Naive thymus-derived CD8-positive, alpha-beta T cell (primary cell): ENCODE results near the gene RPP14. TPM values are rescaled to one million over a fixed set of nuclear protein-coding genes. Genes with fewer than 3 reads are reported as not detected.
A peak's percentile ranks its signal among the peaks of the same experiment; 100 is the strongest.

Source experiments
- ATAC-seq, 2 donors: fragments of 150-1000 bp; cut with Tn5 transposase in 1 of 2; sonication (Bioruptor Pico), chemical (Tn5 transposase) in 1 of 2; 1 replicate in 1 of 2; 2 replicates in 1 of 2; pipeline ENCODE4 v1.10.0; 2021; ENCODE audit warnings: mild to moderate bottlenecking in 2 of 2, moderate library complexity in 2 of 2
- POLR2A ChIA-PET: fragments of 350-600 bp; sonication (Branson Sonifier 250); formaldehyde crosslinking; loops from one replicate; lab custom pipeline; 2021; ENCODE audit warnings: antibody characterized with exemption; lab: Charles Lee
- DNase-seq, 10 donors: peaks; one replicate each; pipeline versions ENCODE4 v3.0.0 to v3.0.0-alpha.2; 2020 to 2022
- H3K27ac Mint-ChIP-seq, 10 donors: one replicate each; pipeline ENCODE4 v1.8.0; 2020 to 2022; ENCODE audit warnings: mild to moderate bottlenecking in 10 of 10, mixed read lengths in 10 of 10, moderate library complexity in 4 of 10, inconsistent platforms in 1 of 10
- H3K27me3 Mint-ChIP-seq, 5 donors: one replicate each; pipeline ENCODE4 v1.8.0; 2021 to 2022; ENCODE audit warnings: mixed read lengths in 5 of 5
- H3K36me3 Mint-ChIP-seq, 3 donors: one replicate each; pipeline ENCODE4 v1.8.0; 2020 to 2022; ENCODE audit warnings: mixed read lengths in 3 of 3, mild to moderate bottlenecking in 2 of 3, inconsistent platforms in 1 of 3
- H3K4me1 Mint-ChIP-seq, 4 donors: one replicate each; pipeline ENCODE4 v1.8.0; 2021 to 2022; ENCODE audit warnings: mixed read lengths in 4 of 4
- H3K4me3 Mint-ChIP-seq, 10 donors: one replicate each; pipeline ENCODE4 v1.8.0; 2020 to 2022; ENCODE audit warnings: mild to moderate bottlenecking in 10 of 10, mixed read lengths in 10 of 10, moderate library complexity in 6 of 10, inconsistent platforms in 1 of 10
- H3K9me3 Mint-ChIP-seq, 9 donors: one replicate each; pipeline ENCODE4 v1.8.0; 2020 to 2022; ENCODE audit warnings: mixed read lengths in 9 of 9, mild to moderate bottlenecking in 3 of 9, inconsistent platforms in 1 of 9, moderate library complexity in 1 of 9
- polyA plus RNA-seq, 3 donors: library from polyadenylated mRNA; unstranded; fragments of 300-500 nt; fragmentation: Illumina TruSeq; gene quantifications; one replicate each; pipeline ENCODE4 v1.2.3, GENCODE V29; 2021
- total RNA-seq, 8 experiments: library from RNA in 2 of 8; stranded (reverse) in 2 of 8; gene quantifications; one replicate each; pipeline ENCODE4 v1.2.3 and lab custom pipeline; 2021 to 2026

Gene RPP14
- total and polyA plus RNA-seq, 5 experiments from 2014 or later, result 7.5 to 20.4 (median 8.5) TPM

GRCh38 chr3:58296843-58297242 is 9.2 kb upstream of the RPP14 start:
- POLR2A ChIA-PET, result interaction anchor here (0.6 to 1.5 kb wide), 2 partner anchors 9 to 164 kb away, joined by 3 to 7 read pairs; partner anchors contain the start of genes HTD2 and RPP14
- ATAC-seq (no peak), DNase-seq (no peak)
- Mint-ChIP-seq H3K9me3 (peaks cover 0 to 11% (median 5%) of the 10 kb centered on the region in 9 donors), H3K27me3 (peaks cover 7 to 34% (median 10%) of the 10 kb centered on the region in 5 donors), H3K36me3 (peaks cover 0 to 13% (median 2%) of the 10 kb centered on the region in 3 donors), H3K4me1 (peaks cover 0 to 4% (median 0%) of the 10 kb centered on the region in 4 donors), H3K27ac (no peak overlapping the region), H3K4me3 (no peak overlapping the region)

DNA sequence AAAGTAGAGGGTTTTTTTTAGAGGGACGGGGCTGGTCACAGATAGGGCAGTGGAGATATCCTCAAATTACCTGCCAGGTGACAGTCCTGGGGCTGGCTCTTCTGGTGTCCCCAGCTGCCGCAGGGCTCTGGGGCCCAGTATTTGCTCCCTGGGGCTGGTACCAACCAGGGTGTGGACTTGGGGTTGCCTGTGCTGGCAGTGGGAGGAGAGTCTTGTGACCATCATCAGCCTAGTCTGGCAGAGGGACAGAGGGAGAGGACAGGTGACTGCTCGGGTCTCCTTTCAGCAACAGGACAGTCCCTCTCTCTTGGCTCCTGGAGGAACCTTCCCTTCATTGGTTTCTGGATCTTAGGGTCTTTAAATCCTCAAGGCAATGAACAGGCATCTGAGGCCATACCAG is 7.9 kb upstream of the RPP14 start:
- Mint-ChIP-seq H3K36me3 (peaks cover 0 to 11% (median 2%) of the 10 kb centered on the region in 3 donors), H3K27me3 (peaks cover 8 to 39% (median 13%) of the 10 kb centered on the region in 5 donors), H3K9me3 (peaks cover 0 to 14% (median 6%) of the 10 kb centered on the region in 9 donors), H3K27ac (no peak overlapping the region), H3K4me1 (no peaks in the 10 kb centered on the region), H3K4me3 (no peak overlapping the region)
- POLR2A ChIA-PET, result no interaction called here
- ATAC-seq, result no peak
- DNase-seq, result no peak

DNA sequence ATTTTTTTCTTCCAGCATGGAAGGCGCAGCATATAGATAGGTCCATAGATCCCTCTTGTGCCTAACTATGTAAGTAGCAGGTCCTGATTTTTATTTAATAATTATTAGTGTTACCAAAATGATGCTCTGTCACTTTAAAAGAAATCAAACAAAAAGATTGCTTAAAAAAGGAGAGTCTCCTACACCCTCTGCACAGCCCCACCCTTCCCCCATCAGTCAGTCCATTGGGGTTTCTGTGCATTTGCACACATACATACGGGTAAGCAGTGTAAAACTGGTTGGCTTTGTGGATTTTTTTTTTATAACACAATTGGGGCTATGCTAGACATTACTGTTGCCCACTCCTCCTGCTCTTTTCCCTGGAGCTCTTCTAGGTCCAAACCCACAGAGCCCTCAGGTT is 7.0 kb upstream of the RPP14 start:
- Mint-ChIP-seq H3K27ac (no peak overlapping the region), H3K9me3 (peaks cover 0 to 14% (median 6%) of the 10 kb centered on the region in 9 donors), H3K4me1 (no peaks in the 10 kb centered on the region), H3K36me3 (peaks cover 0 to 9% (median 0%) of the 10 kb centered on the region in 3 donors), H3K4me3 (no peak overlapping the region), H3K27me3 (peaks cover 8 to 39% (median 13%) of the 10 kb centered on the region in 5 donors)
- DNase-seq (no peak), ATAC-seq (no peak)
- POLR2A ChIA-PET, result no interaction called here

- Mint-ChIP-seq H3K27ac (no peak overlapping the region), H3K4me3 (no peak overlapping the region), H3K9me3 (peaks cover 0 to 14% (median 6%) of the 10 kb centered on the region in 9 donors), H3K27me3 (peaks cover 8 to 39% (median 13%) of the 10 kb centered on the region in 5 donors), H3K36me3 (peaks cover 0 to 9% (median 0%) of the 10 kb centered on the region in 3 donors), H3K4me1 (peaks cover 0 to under 1% (median 0%) of the 10 kb centered on the region in 4 donors)
- ATAC-seq (no peak), DNase-seq (no peak)
- POLR2A ChIA-PET, result no interaction called here
Observed at GRCh38 chr3:58299839-58300516, 6.1 kb upstream of the RPP14 start.

DNA sequence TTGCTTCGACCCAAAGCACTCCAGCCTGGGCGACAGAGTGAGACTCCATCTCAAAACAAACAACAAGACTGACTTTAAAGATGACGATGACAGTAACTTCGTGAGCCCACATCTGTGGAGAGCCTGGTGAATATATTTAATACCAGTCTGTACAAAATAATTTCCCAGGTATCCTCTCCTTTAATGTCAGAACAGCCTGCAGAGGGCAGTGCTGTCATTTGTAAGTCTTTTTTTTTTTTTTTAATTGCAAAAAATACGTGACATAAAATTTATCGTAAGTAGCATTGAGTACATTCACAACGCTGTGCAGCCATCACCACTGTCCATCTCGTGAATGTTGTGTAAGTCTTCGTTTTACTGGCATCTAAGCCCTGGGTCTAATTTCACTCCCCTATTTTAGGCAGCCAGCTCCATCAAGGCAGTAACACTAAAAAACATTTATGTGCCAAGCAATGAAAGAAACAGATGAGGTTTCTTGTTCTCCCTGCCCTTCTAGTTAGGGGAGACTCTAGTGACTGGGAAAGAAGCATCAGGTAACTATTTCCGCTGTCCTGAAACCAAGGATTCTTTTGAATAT is 1.7 kb downstream of the RPP14 start:
- ATAC-seq, result no peak
- Mint-ChIP-seq H3K9me3 (no peaks in the 10 kb centered on the region), H3K4me3 (peak overlapping the region; percentile 92 to 100 (median 98)), H3K36me3 (peaks cover 0 to 33% (median 14%) of the 10 kb centered on the region in 3 donors), H3K27me3 (peaks cover 0 to 3% (median 0%) of the 10 kb centered on the region in 5 donors), H3K27ac (peak overlapping the region; percentile 47 to 100 (median 82)), H3K4me1 (peaks cover 11 to 47% (median 41%) of the 10 kb centered on the region in 4 donors)
- POLR2A ChIA-PET, result interaction anchor here (0.7 to 2.4 kb wide), 5 partner anchors 17 to 552 kb away, joined by 3 to 33 read pairs (median 7); partner anchors contain the start of genes KCTD6, PXK and SLMAP
- peak in 8 of 10 donors; percentile 14 to 75 (median 37) for DNase-seq

GRCh38 chr3:58308728-58309127 is 2.7 kb downstream of the RPP14 start:
- H3K4me1 Mint-ChIP-seq, result peaks cover 13 to 50% (median 43%) of the 10 kb centered on the region in 4 donors
- POLR2A ChIA-PET, result interaction anchor here (0.7 kb wide), 1 partner anchor 70 kb away, joined by 3 read pairs; no protein-coding TSS in a partner anchor
- H3K27me3 Mint-ChIP-seq, result no peaks in the 10 kb centered on the region
- H3K4me3 Mint-ChIP-seq, result peak overlapping the region in 9 of 10 donors; percentile 24 to 100 (median 97)
- H3K27ac Mint-ChIP-seq, result peak overlapping the region in 8 of 10 donors; percentile 55 to 97 (median 72)
- H3K9me3 Mint-ChIP-seq, result no peaks in the 10 kb centered on the region
- ATAC-seq (no peak), DNase-seq (peak in 1 of 10 donors; percentile 11)
- H3K36me3 Mint-ChIP-seq, result peaks cover 0 to 43% (median 14%) of the 10 kb centered on the region in 3 donors

GRCh38 chr3:58317811-58318210 is 11.8 kb downstream of the RPP14 start:
- Mint-ChIP-seq H3K4me3 (no peak overlapping the region), H3K9me3 (no peaks in the 10 kb centered on the region), H3K4me1 (peaks cover 4 to 16% (median 8%) of the 10 kb centered on the region in 4 donors), H3K27me3 (no peaks in the 10 kb centered on the region), H3K36me3 (peaks cover 0 to 66% (median 2%) of the 10 kb centered on the region in 3 donors), H3K27ac (peak overlapping the region in 1 of 10 donors; percentile 15)
- DNase-seq (no peak), ATAC-seq (no peak)
- POLR2A ChIA-PET, result no interaction called here

- POLR2A ChIA-PET, result no interaction called here
- no peak overlapping the region for H3K4me3 Mint-ChIP-seq
- no peaks in the 10 kb centered on the region for H3K27me3 Mint-ChIP-seq
- peak overlapping the region in 1 of 10 donors; percentile 27 for H3K27ac Mint-ChIP-seq
- peaks cover 4 to 28% (median 15%) of the 10 kb centered on the region in 4 donors for H3K4me1 Mint-ChIP-seq
- H3K9me3 Mint-ChIP-seq, result no peaks in the 10 kb centered on the region
- DNase-seq (no peak), ATAC-seq (no peak)
- H3K36me3 Mint-ChIP-seq, result peaks cover 0 to 30% (median 2%) of the 10 kb centered on the region in 3 donors
Observed at GRCh38 chr3:58321791-58322190, 15.7 kb downstream of the RPP14 start.

- H3K9me3 Mint-ChIP-seq, result no peaks in the 10 kb centered on the region
- no peak overlapping the region for H3K4me3 Mint-ChIP-seq
- DNase-seq, result no peak
- H3K27ac Mint-ChIP-seq, result peak overlapping the region in 4 of 10 donors; percentile 27 to 61 (median 48)
- H3K36me3 Mint-ChIP-seq, result peaks cover 0 to 20% (median 0%) of the 10 kb centered on the region in 3 donors
- ATAC-seq, result no peak
- H3K4me1 Mint-ChIP-seq, result peaks cover 2 to 28% (median 15%) of the 10 kb centered on the region in 4 donors
- POLR2A ChIA-PET, result no interaction called here
- no peaks in the 10 kb centered on the region for H3K27me3 Mint-ChIP-seq
Observed at GRCh38 chr3:58322793-58323192, 16.7 kb downstream of the RPP14 start.

GRCh38 chr3:58323529-58324390 is 17.7 kb downstream of the RPP14 start:
- Mint-ChIP-seq H3K4me1 (peaks cover 2 to 28% (median 15%) of the 10 kb centered on the region in 4 donors), H3K27me3 (no peaks in the 10 kb centered on the region), H3K36me3 (peaks cover 0 to 10% (median 0%) of the 10 kb centered on the region in 3 donors), H3K9me3 (no peaks in the 10 kb centered on the region), H3K27ac (peak overlapping the region; percentile 1 to 83 (median 55)), H3K4me3 (no peak overlapping the region)
- POLR2A ChIA-PET, result no interaction called here
- DNase-seq (no peak), ATAC-seq (no peak)

GRCh38 chr3:58324391-58325390 is 18.6 kb downstream of the RPP14 start:
- Mint-ChIP-seq H3K36me3 (peaks cover 0 to 3% (median 0%) of the 10 kb centered on the region in 3 donors), H3K4me3 (no peak overlapping the region), H3K4me1 (peaks cover 2 to 28% (median 15%) of the 10 kb centered on the region in 4 donors), H3K27me3 (no peaks in the 10 kb centered on the region), H3K9me3 (no peaks in the 10 kb centered on the region), H3K27ac (peak overlapping the region; percentile 18 to 83 (median 58))
- DNase-seq, result peak in 1 of 10 donors; percentile 7
- peak; percentile 48 to 58 for ATAC-seq
- POLR2A ChIA-PET, result interaction anchor here (1.3 kb wide), 1 partner anchor 18 kb away, joined by 4 read pairs; no protein-coding TSS in a partner anchor
